Lower leg skin (tissue), 3 donors: Measurements from ENCODE around the gene FOXP1.

Experiments used
- POLR2A ChIP-seq, 2 donors: fragments of 450-650 bp; IDR thresholded peaks; one replicate each; pipeline ENCODE4 v1.6.1; 2016 to 2017; ENCODE audit warnings: antibody characterized with exemption in 2 of 2, mild to moderate bottlenecking in 1 of 2, moderate library complexity in 1 of 2
- TF ChIP-seq, protein P1 (sequence below), 3 donors: fragments of 450-650 bp; IDR thresholded peaks; one replicate each; pipeline ENCODE4 v1.5.1; 2016; ENCODE audit warnings: antibody characterized with exemption in 3 of 3, mild to moderate bottlenecking in 3 of 3, moderate library complexity in 2 of 3

GRCh38 chr3:71317749-71318457 is 265.6 kb downstream of the FOXP1 start:
- TF ChIP-seq, protein P1, sequence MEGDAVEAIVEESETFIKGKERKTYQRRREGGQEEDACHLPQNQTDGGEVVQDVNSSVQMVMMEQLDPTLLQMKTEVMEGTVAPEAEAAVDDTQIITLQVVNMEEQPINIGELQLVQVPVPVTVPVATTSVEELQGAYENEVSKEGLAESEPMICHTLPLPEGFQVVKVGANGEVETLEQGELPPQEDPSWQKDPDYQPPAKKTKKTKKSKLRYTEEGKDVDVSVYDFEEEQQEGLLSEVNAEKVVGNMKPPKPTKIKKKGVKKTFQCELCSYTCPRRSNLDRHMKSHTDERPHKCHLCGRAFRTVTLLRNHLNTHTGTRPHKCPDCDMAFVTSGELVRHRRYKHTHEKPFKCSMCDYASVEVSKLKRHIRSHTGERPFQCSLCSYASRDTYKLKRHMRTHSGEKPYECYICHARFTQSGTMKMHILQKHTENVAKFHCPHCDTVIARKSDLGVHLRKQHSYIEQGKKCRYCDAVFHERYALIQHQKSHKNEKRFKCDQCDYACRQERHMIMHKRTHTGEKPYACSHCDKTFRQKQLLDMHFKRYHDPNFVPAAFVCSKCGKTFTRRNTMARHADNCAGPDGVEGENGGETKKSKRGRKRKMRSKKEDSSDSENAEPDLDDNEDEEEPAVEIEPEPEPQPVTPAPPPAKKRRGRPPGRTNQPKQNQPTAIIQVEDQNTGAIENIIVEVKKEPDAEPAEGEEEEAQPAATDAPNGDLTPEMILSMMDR (IDR thresholded peaks at IDR 0.05), result no peak
- no peak for TF ChIP-seq POLR2A (IDR thresholded peaks at IDR 0.05)
